Measurements from ENCODE around the gene SNX3. TPM values are rescaled to one million over a fixed set of nuclear protein-coding genes. Genes with fewer than 3 reads are reported as not detected.
"Not testable (repeated sequence)": the region's sequence is repeated elsewhere in the genome, so short reads cannot be mapped to it uniquely, and the experiment has no call there.

The SNX3 gene
- 100 to 1,000 TPM; 238 to 277 (median 270) TPM for polyA plus RNA-seq (ENCODE audit: insufficient read length in 4 of 4)

DNA sequence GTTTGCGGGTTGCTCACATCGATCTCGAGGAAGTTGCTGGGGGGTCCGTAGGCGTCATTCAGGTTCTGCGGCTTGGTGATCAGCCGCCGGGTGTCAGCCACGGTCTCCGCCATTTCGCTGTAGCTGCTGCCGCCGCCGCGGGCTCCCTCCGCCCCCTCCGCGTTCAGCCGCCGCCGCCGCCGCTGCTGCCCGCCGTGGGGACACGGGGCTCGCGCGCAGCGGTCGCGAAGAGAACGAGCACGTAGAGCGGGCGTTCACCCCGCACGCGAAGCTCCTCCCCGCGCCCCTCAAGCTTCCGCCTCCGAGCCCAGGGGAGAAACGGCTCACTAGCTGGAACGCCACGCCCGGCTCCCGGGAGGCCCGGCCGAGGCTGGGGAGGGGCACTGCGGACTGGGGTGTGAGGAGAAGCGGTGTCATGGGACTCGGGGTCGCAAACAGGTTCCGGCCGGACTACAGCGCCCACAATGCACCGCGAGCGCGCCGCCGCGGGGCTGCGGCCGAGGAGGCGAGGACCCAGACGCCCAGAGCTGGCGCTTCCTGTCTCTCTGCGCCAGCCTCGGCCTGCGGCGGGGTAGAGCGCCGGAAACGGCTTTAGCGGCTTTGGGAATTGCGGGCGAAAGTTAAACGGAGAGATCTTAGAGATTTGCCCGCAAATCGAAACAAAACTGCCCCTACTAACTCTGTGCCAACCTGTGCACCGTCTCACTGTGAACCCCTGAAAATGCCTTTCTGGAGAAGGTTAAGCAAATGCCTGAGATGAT, at the start of gene SNX3:
SNX3 (minus strand) TSS at position 232 of the 761 bp plus-strand sequence; CDS start at position 113, 119 bp downstream.
- peak; percentile 88 to 94 (median 90) for DNase-seq (ENCODE audit: low read depth in 4 of 4, low spot score in 3 of 4)

DNA sequence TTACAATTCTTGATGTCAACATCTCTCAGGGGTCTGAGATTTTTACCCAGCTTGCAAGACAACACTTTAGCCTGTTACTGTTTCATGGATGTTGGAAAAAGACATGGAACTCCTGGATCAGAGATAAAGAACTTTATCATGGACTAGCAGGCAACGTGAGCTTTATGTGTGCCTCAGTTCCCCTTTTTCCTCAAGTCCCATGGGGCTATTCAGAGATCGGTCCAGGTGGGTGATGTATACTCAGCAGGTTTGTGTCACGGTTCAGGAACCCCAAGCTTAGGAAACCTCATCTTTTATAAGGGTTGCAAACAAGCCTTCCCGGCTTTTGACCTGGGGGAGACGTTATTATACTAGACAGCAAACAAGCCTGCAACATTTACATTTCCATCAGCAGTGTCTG, 49.0 kb upstream of the SNX3 start:
- no peak for DNase-seq (ENCODE audit: low read depth in 4 of 4, low spot score in 3 of 4)

DNA sequence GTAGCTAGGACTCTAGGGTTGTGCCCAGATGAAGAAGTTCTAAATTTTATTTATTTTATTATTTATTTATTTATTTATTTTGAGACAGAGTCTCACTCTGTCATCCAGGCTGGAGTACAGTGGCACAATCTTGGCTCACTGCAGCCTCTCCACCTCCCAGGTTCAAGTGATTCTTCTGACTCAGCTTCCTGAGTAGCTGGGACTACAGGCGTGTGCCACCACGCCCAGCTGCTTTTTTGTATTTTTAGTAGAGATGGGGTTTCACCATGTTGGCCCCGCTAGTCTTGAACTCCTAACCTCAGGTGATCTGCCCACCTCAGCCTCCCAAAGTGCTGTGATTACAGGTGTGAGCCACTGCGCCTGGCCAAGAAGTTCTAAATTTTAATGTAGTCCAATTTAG, 47.8 kb upstream of the SNX3 start:
- DNase-seq (ENCODE audit: low read depth in 4 of 4, low spot score in 3 of 4) = not testable (repeated sequence)

DNA sequence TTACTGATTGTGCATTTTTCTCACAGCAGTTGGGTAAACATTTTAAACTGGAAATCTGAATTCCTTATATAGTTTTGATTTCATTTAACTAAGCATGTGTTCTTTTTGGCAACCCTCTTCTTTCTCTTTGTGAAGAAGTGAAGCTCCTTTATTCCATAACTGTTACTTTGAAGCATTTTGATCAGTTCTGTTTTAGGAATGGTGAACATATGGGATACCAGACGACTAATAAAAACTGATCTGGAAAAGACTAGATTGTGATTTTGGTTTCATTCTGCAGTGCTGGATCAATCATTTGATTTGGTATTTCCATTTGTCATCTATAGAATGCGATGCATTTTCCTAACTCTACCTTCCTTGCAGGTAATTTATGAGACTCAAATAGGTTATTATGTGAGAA, 43.8 kb upstream of the SNX3 start:
- DNase-seq (ENCODE audit: low read depth in 4 of 4, low spot score in 3 of 4) = no peak

DNA sequence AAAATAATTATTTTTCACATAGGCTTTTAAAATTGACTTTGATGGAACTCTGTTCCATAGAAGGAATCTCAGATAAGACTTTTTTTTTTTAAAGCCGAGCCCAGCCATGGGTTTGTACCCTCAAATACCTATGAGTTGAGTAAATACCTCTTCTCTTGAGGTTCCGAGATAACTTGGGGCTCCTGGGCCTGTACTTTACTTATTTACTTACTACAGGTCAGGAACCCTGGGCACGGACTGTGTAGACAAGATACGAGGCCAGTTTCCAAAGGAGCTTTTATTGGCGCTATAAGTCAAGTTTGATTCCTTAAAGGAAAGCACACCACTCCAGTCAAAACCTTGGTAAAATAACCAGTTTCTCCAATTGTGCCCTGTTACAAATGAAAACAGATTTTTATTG, 41.5 kb upstream of the SNX3 start:
- DNase-seq (ENCODE audit: low read depth in 4 of 4, low spot score in 3 of 4) = no peak

- no peak for DNase-seq (ENCODE audit: low read depth in 4 of 4, low spot score in 3 of 4)
These were observed 34.8 kb upstream of the SNX3 start for GRCh38 chr6:108295676-108296075.

- peak; percentile 78 to 90 (median 80) for DNase-seq (ENCODE audit: low read depth in 4 of 4, low spot score in 3 of 4)
These were observed 34.1 kb upstream of the SNX3 start, which contains the start of gene AFG1L for GRCh38 chr6:108294727-108295625. AFG1L (plus strand) TSS chr6:108295054; CDS start chr6:108295080, 26 bp downstream.

DNA sequence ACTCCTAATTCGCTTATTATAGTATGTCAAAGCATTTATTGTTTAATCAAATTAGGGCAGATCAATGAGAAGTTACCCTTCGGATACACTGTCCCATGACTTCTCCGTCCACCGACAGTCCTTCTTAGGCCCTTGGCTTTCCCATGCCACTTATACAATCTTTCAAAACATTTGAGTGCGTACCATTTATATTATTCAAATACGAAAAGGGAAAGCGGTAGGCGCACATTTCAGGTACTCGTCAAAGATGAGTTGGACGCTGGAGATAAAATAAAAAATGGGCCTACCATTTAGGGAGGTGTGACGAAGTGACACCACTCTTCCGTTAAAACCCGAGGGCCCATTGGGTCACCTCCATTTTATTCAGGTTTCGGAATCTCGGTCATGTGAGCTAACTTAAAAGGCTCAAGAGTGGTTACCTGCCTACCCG, 33.5 kb upstream of the SNX3 start:
- DNase-seq (ENCODE audit: low read depth in 4 of 4, low spot score in 3 of 4) = peak in 2 of 4 donors; percentile 3 to 8

- no peak for DNase-seq (ENCODE audit: low read depth in 4 of 4, low spot score in 3 of 4)
These were observed 32.9 kb upstream of the SNX3 start for GRCh38 chr6:108293527-108294296.

DNA sequence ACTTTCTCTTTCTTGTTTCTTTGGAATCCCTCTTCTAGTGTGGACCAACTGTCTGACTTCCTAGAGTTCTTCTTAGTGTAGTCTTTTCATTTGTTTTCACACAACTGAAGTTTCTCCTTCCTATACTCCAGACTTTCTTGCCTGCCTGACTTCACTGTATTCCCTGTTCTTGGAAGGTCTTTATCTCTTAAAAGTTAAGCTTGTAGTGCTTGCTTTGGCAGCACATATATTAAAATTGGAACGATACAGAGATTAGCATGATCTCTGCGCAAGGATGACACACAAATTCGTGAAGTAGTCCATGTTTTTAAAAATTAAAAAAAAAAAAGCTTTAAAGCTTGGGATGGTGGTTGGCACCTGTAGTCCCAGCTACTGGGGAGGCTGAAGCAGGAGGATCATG, 31.7 kb upstream of the SNX3 start:
- not testable (repeated sequence) for DNase-seq (ENCODE audit: low read depth in 4 of 4, low spot score in 3 of 4)

DNA sequence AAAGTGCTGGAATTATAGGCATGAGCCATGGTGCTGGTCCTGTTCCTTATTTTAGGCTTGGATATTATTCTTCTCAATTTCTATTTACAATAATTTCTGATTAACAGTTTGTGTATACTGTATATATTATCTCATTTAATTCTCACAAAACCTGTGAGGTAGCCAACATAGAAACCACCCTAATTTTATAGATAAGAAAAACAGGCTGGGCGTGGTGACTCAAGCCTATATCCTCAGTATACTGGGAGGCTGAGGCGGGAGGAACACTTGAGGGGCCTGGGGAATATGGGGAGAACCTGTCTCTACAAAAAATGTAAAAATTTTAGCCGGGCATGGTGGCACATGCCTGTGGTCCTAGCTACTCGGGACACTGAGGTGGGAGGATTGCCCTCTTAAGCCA, 30.3 kb upstream of the SNX3 start:
- DNase-seq (ENCODE audit: low read depth in 4 of 4, low spot score in 3 of 4) = no peak

GRCh38 chr6:108288742-108289141, 27.9 kb upstream of the SNX3 start:
- DNase-seq (ENCODE audit: low read depth in 4 of 4, low spot score in 3 of 4) = no peak

DNA sequence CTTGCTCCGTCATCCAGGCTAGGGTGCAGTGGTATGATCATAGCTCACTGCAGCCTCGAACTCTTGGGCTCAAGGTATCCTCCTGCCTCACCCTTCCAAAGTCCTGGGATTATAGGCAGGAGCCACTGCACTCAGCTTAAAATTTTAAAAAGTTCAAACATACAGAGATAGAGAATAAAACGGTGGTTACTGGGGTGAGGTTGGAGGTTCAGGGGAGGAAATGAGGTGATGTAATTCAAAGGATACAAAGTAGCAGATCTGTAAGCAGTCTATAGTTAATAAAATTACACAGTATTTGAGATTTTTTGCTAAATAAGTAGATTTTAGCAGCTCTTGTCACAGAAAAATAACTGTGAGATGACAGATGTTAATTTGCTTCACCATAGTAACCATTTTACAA, 26.5 kb upstream of the SNX3 start:
- no peak for DNase-seq (ENCODE audit: low read depth in 4 of 4, low spot score in 3 of 4)

DNA sequence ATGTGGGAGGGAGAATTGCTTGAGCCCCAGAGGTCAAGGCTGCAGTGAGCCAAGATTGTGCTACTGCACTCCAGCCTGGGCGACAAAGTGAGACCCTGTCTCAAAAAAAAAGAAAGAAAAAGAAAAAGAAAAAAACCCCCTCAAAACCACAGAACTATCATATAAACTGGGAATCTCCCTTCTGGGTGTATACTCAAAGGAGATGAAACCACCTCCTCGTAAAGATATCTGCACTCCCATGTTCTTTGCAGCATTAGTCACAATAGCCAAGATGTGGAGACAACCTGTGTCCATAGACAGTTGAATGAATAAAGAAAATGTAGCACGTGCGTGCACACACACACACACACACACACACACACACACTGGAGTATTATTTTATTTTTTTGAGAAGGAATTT, 25.5 kb upstream of the SNX3 start:
- no peak for DNase-seq (ENCODE audit: low read depth in 4 of 4, low spot score in 3 of 4)

GRCh38 chr6:108285381-108285780, 24.5 kb upstream of the SNX3 start:
- no peak for DNase-seq (ENCODE audit: low read depth in 4 of 4, low spot score in 3 of 4)

GRCh38 chr6:108277831-108278230, 17.0 kb upstream of the SNX3 start:
- no peak for DNase-seq (ENCODE audit: low read depth in 4 of 4, low spot score in 3 of 4)

DNA sequence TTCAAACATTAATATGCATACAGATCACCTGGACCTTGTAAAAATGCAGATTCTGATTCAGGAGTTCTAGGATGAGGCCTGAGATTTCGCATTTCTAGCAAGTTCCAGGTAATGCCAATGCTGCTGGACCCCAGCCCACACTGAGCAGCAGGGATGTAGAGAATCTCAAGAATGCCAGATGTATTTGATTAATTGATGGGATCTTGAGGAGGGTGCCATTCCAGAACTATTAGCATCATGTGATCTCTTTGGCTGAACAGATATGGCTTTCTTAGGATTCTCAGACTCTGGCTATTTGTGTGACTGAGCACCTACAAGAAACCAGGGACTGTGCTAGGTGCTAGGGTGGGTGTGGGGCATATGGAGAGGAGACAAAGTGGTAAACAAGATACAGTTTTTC, 16.5 kb upstream of the SNX3 start:
- DNase-seq (ENCODE audit: low read depth in 4 of 4, low spot score in 3 of 4) = no peak

DNA sequence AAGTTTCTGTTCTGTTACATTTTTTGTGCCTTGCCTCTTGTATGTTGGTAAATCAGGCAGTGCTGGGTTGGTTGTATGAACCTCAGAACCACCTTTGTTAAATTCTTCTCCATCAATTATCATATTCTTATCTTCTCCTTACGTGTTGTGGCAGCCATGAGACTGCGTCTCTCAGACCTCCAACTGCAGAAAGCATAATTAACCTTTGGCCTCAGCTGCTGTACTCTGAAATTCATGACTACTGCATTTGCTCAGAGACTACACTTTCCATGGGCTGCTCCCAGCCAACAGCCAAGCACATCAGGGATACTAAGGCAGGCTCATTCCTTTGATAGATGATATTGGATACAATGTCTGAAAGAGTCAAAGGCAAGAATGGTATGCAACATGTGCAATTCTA, 15.1 kb upstream of the SNX3 start:
- no peak for DNase-seq (ENCODE audit: low read depth in 4 of 4, low spot score in 3 of 4)

DNA sequence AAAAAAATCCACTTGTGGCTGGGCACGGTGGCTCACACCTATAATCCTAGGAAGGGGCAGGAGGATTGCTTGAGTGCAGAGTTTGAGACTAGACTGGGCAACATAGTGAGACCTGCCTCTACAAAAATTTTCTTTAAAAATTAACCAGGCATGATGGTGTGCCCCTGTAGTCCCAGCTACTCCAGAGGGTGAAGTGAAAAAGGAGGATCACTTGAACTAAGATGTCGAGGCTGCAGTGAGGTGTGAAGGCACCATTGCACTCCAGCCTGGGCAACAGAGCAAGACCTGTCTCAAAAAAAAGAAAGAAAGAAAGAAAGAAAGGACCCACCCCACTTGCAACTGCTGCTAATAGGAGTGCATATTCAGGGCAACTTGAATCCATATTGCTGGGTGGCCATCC, 13.7 kb upstream of the SNX3 start:
- DNase-seq (ENCODE audit: low read depth in 4 of 4, low spot score in 3 of 4) = no peak

DNA sequence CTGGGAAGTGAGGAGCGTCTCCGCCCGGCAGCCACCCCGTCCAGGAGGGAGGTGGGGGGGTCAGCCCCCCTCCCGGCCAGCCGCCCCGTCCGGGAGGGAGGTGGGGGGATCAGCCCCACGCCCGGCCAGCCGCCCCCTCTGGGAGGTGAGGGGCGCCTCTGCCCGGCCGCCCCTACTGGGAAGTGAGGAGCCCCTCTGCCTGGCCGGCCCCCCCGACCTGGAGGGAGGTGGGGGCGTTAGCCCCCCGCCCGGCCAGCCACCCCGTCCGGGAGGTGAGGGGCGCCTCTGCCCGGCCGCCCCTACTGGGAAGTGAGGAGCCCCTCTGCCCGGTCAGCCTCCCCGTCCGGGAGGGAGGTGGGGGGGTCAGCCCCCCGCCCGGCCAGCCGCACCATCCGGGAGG, 9.1 kb upstream of the SNX3 start:
- not testable (repeated sequence) for DNase-seq (ENCODE audit: low read depth in 4 of 4, low spot score in 3 of 4)

GRCh38 chr6:108268845-108269244, 8.0 kb upstream of the SNX3 start:
- no peak for DNase-seq (ENCODE audit: low read depth in 4 of 4, low spot score in 3 of 4)
